ENCODE results near the gene CMTM8.

DNA sequence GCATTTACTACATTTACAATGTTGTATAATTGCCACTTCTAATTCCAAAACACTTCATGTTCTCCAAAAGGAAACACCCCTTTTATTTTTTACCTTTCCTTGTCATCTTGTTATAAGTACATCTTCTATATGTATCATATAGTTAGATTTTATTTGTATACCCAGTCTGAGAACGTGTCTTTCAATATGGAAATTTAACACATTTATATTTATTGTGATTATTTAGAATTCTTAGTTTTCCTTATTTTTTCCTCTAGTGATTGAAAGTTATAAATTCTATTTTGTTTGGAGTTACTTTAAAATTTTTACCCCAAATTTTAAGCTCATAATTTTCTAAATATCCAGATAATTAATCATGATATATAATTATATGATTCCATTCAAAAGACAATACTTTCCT lies 15.8 kb downstream of the CMTM8 start:
- TF ChIP-seq TEAD4 (IDR thresholded peaks at IDR 0.05; ENCODE audit: low read depth, low read length) (no peak), EGR1 (IDR thresholded peaks at IDR 0.05; ENCODE audit: borderline replicate concordance, low read depth, low read length) (no peak), BCL11A (IDR thresholded peaks at IDR 0.05; ENCODE audit: low read depth in 2 of 2, low read length in 2 of 2) (no peak), CBX5 (IDR thresholded peaks at IDR 0.05; ENCODE audit: low read depth, low read length) (no peak), CHD2 (IDR thresholded peaks at IDR 0.05; ENCODE audit: low read length) (no peak), NRF1 (IDR thresholded peaks at IDR 0.05; ENCODE audit: low read depth, low read length) (no peak), POLR2AphosphoS5 (IDR thresholded peaks at IDR 0.05; ENCODE audit: low read depth, low read length) (no peak), EP300 (IDR thresholded peaks at IDR 0.05; ENCODE audit: borderline replicate concordance in 1 of 2, low read depth in 2 of 2, low read length in 2 of 2) (no peak)
- TF ChIP-seq, protein P1, sequence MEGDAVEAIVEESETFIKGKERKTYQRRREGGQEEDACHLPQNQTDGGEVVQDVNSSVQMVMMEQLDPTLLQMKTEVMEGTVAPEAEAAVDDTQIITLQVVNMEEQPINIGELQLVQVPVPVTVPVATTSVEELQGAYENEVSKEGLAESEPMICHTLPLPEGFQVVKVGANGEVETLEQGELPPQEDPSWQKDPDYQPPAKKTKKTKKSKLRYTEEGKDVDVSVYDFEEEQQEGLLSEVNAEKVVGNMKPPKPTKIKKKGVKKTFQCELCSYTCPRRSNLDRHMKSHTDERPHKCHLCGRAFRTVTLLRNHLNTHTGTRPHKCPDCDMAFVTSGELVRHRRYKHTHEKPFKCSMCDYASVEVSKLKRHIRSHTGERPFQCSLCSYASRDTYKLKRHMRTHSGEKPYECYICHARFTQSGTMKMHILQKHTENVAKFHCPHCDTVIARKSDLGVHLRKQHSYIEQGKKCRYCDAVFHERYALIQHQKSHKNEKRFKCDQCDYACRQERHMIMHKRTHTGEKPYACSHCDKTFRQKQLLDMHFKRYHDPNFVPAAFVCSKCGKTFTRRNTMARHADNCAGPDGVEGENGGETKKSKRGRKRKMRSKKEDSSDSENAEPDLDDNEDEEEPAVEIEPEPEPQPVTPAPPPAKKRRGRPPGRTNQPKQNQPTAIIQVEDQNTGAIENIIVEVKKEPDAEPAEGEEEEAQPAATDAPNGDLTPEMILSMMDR (IDR thresholded peaks at IDR 0.05; ENCODE audit: control extremely low read depth in 1 of 3, insufficient read depth in 1 of 3, low read depth in 1 of 3, low read length in 3 of 3) = no peak
